Stomach (tissue), 4 donors: ENCODE data around the gene SULF2.

Experiments used
- CTCF ChIP-seq, 7 experiments: fragments of 450-650 bp in 4 of 7; fragments of 200-600 bp in 3 of 7; sonication (generic) in 3 of 7; IDR thresholded peaks; one replicate each; pipeline ENCODE4 v1.5.1; 2016 to 2019; ENCODE audit warnings: antibody characterized with exemption in 7 of 7, control low read depth in 2 of 7, mild to moderate bottlenecking in 1 of 7
- POLR2A ChIP-seq, 4 donors: fragments of 450-650 bp; IDR thresholded peaks; one replicate each; pipeline ENCODE4 v1.6.1; 2016; ENCODE audit warnings: antibody characterized with exemption in 4 of 4, control low read depth in 2 of 4, mild to moderate bottlenecking in 1 of 4, moderate library complexity in 1 of 4

GRCh38 chr20:47781632-47782031 lies 3.6 kb downstream of the SULF2 start:
- TF ChIP-seq POLR2A (IDR thresholded peaks at IDR 0.05), result no peak
- no peak for TF ChIP-seq CTCF (IDR thresholded peaks at IDR 0.05)
